HCEC 1CT (cell line): ENCODE data around the gene CNPPD1.
A peak's percentile ranks its signal among the peaks of the same experiment; 100 is the strongest.

Experiments used
- DNase-seq: peaks from one replicate; pipeline ENCODE4 v3.0.0-alpha.2; 2017

The CNPPD1 gene

DNA sequence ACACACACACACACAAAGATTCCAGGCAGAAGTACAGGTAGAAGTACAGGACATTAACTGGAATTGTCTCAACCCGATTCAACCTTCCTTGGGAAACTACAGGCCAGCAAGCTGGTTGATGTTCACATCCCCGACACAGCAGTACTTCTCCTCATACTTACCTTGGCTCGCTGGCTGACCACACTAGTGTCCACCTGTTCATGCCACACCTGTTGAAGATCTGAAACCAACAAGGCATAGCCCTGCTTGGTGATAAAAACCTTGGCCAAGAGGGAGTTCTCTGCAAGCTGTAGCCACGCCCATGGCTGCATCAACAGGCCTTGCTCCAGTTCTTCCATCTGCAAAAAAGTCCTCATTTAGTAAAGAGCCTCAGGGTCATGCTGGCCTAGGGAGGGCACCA lies 18.7 kb downstream of the CNPPD1 start:
- DNase-seq, result no peak

DNA sequence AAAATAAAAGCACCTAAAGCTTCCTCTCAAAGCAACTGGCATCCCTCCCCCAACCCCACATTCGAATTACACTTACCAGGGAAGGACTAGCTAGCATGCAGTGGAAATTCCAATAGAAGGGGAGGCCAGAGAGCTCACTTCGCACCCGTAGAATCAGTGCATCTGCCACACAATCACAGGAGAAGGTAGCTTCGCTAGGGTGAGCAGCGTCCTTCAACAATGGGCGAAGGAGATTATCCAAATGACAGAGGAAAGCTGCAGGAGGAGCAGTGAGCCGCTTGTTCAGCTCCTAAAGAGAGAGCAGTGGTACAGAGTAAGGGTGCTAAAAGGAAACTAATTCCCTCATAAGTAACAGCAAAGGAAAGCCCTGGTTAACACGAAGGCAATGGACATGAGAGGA lies 19.3 kb downstream of the CNPPD1 start:
- DNase-seq, result no peak

DNA sequence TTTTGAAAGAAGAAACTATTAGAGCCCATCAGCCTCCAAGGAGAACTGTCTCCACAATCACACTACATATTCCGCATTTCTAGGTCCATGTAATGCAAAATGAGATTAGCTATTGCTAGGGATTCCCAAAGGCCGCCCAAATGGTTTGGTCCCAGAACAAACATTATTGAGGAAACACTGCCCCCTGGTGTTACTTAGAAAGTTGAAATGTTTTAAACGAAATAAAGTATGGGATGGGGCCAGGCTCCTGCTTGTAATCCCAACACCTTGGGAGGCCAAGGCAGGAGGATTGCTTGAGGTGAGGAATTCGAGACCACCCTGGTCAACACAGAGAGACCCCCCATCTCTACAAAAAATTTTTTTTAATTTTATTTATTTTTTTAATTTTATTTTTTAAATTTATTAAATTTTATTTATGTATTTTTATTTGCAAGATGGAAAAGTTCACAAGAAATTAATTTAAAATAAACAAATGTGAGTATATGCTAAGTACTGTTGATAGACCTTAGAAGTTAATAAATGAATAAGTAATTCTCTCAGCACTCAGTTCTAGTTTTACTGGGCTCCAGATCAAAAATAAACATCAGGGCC lies 21.6 kb downstream of the CNPPD1 start:
- peak; percentile 68 for DNase-seq

DNA sequence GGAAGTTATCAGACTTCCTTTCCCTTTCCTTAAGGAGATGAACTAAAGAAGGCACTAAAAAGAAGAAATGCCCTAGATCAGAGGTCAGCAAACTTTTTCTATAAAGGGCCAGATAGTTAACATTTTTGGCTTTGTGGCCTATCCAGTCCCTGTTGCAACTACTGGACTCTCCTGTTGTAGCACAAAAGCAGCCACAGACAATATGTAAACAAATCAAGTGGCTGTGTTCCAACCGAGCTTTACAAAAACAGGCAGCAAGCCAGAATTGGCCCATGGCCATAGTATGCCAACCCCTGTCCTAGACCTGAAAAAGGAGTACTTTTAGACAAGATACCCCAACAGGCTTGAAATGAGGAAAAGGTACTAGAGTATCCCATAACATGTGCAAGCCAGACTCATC lies 27.1 kb downstream of the CNPPD1 start:
- peak; percentile 23 for DNase-seq

DNA sequence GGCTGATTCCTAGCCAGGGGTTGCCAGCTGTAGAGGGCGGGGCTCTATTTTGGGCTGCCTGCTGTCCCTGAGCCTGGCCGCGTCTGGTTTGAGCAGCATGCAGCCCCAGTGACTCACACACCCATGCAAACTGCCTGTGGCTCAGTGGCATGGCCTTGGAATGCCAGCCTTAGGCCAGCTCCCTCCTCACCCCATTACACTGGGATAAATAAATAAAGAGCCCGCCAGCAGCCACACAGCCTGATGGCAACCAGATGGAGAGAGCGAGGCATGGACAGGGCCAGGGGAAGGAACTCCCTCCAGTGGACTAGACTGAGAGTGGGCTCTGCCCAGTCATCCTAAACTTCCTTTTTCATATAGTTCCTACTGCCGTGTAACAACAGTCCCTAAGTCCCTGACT lies 34.4 kb downstream of the CNPPD1 start:
- DNase-seq, result peak; percentile 90

DNA sequence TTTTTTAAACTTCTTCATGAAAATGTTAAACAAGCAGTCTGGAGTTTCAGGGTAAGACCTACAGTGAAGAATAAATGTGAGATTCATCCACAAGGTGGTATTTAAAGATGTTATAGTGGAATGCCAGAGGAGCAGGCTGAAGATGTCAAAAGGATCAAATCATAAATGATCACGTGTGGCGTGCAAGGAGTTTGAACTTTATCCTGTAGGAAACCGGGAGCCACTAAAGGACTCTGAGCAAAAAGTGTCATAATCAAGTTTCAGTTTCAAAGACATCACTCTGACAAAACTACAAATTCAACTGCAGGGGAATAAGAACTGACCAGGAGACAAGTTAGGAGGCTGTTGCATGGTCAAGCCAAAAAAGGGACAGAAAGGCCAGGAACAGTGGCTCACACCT lies 36.0 kb downstream of the CNPPD1 start:
- DNase-seq, result no peak

DNA sequence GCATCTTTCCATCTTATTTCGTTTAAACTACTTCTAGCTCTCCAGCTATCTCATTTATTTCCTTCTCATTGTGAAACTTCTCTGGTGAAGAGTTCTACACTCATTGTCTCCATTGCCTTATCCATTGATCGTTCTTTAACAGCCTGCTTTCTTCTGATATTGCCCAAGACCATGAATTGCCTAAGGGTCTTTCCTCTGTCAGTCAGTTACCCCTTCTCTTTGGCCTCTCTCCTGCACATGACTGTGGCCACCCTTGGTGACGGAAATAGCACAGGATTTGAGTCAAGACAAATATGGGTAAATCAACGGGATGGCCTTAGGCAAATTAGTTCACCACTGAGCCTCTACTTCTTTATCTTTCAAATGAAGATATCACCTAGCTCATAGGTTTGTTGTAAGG lies 42.7 kb downstream of the CNPPD1 start:
- no peak for DNase-seq

DNA sequence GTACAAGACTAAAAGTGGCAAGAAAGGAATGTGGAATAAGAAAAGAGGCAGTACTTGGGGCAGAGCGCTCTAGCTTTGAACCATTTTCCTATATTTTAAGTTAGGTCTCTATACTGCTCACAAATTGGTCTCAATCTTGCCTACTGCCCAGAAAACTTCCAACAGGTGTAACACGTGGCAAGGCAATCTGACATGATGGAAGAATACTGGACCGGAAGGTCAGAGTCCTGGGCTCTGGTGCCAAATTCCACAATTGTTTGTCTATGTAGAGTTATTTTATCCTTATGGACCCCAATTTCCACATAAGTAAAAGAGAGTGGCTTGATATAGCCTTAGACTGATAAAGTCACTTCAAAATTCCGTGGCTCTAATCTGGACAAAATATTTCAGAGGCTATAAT lies 45.0 kb downstream of the CNPPD1 start:
- no peak for DNase-seq

DNA sequence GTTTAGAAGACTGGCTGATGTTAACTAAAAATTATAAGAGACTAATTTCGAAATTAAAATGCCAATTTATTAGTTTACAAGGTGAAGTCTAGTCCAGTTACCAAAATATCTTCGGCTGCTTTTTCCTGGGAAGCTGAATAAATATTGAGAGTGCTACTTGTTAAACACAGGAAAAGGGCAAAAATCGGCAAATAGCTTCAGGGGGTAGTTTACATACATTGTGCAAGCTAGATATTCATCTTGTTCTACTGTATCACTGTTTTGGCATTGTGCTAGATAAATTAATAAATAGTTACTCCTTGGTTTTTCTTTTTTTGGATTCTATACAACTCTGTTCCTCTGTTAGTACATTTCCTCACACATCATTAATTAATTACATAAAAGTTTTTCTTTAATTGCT lies 45.4 kb downstream of the CNPPD1 start:
- DNase-seq, result no peak

DNA sequence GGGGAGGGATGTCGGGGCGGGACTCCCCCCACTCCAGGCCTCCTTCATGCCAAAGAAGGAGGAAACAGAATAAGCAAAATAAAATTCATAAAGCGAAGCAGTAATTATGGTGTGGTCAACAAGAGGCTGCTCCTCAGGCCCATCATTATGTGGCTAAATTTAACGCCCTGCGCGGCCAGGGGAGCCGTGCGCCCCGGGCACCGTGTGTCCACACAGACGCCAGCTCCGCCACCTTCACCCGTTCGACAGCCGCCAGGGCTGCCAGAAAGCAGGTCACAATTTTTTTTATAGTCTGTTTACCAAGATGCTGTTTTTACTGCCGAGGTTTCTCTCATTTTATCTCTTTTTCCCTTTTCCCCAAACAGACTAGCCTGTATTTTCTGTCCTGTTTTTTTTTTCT lies 47.1 kb downstream of the CNPPD1 start:
- DNase-seq, result no peak

DNA sequence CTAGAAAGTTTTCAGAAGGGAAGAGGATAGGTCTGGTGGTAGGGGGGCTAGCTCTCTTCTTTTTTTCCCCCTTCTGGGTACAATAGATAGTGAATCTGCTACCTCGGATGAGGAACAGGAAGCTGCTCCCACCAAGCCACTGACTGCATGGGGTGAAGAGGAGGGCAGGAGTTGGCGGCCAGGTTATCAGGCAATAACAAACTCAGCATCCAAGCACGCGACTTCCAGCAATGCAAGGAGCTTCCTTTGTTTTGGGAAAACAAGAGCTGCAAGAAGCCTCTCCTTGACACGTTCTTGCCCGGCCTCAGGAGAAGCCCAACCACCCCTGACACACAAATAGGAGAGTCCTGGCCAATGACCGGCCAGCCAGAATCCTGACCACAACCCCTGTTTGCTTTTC lies 48.3 kb downstream of the CNPPD1 start:
- DNase-seq, result no peak

DNA sequence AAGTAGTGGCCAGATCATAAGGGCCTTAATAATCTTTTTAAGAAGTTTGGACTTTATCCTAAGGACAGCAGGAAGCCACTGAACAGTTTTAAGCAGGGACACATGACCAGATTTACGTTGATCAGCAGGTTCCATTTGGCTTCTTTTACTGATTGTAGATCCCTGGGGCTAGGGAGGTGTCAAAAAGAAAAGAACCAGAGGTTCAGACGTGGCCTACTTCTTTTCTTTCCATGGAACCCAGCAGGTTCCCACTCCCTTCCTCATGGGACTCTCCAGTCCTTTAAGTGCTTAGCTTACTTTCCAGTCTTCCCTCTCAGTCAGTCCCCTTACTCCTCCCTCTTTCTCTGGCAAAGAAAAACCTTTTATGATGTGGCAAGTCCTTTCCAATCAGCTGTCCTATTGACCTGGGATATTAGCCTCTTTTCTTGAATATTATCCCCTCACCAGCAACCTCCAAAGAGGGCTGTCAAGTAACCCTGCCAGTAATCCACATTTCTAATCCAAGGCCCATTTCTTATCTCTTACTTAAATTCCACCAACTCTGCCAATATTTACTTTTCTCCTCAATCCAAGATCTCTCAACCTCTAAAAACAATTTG lies 49.6 kb downstream of the CNPPD1 start:
- no peak for DNase-seq

DNA sequence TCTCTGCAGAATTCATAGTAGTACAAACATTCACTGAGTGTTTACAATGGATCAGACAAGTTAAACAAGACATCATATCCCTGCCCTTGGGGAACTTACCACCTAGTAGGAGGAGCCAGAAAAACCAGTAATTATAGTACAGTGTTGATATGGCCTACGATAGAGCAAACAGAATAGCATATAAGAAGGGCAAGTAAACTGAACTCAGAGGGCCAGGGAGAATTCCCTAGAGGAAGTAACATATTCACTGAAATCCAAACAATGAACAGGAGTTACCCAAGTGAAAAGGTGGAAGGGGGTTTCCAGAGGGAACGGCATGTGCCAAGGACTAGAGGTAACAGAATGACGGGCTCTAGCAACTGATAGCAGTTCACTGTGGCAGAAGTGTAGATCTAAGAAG lies 50.2 kb downstream of the CNPPD1 start:
- no peak for DNase-seq

DNA sequence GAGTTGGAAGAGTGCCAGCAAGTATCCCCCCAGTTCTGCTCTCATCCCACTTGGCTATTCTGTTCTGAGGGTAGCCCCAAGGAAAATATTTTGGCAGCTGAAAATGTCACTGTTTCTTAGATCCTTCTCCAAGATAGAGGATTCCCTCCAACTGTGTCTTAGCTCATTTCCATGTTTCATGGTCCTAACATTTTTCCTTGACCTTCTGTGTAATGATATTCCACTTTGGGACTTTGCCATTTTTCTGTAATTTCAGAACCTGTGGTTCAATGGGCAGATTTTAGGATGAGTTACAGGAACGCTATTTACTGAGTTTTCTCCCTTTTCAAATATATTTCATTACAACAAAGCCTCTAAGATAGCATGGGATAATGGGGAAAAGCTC lies 50.8 kb downstream of the CNPPD1 start:
- DNase-seq, result no peak

DNA sequence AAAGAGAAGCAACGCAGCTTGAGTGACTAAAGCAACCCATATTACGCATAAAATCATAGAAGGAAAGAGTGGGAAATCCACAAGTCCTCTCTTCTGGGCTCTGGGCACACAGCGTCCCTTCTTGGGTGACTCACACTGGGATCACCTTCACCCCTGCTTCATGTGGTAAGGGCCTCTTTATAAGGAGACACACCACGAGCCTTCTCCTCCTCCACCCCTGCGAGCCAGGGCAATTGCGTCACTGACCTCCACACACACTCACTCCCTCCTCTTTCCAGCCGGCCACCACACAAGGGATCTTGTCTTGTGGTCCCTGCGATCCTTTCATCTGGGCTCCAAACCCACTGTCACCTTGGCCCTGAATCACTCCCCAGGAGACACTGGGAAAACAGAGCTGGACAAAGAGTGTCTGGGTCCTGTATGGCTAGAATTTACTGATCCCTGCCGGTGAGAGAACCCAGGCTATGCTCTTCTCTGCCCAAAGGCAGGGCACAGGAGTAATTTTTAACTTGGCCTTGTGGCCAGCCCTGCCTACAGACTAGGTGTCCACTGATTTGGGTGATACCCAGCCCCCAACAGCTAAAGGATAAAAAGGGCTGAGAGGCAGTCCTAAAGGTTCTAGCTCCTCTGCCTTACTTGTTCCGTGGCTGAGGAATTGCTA lies 51.4 kb downstream of the CNPPD1 start:
- peak; percentile 99 for DNase-seq

DNA sequence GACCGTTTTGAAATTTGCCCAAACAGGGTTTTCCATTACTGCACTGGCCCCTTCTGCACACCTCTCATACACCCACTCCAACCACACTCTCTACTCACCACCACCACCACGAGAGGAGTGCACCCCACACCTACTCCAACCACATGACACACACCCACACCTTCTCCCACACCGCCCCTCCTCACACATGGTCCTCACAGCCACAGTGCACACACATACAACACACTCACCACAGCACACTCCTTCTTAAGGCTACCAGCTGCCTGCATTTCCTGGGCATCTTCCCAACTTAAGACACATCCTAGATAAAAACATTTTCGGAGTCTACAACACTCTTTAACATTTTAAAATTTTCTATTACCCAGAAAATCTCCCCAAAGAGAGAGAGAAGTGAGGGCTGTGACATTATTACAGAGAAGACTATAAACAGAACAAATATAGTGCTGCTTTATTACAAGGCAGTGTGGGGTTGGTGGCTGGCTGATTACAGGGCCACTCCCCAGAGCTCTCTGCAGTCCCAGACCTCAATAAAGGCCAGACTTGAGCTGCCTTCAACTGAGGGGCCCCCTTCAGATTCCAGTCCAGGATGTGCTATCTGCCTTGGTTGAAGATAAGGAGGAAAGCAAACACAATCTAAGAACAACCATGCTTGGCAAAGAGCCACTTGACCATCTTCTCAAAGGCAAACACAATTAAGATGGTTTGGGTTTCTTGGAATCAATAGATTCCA lies 52.2 kb downstream of the CNPPD1 start:
- DNase-seq, result peak; percentile 51

DNA sequence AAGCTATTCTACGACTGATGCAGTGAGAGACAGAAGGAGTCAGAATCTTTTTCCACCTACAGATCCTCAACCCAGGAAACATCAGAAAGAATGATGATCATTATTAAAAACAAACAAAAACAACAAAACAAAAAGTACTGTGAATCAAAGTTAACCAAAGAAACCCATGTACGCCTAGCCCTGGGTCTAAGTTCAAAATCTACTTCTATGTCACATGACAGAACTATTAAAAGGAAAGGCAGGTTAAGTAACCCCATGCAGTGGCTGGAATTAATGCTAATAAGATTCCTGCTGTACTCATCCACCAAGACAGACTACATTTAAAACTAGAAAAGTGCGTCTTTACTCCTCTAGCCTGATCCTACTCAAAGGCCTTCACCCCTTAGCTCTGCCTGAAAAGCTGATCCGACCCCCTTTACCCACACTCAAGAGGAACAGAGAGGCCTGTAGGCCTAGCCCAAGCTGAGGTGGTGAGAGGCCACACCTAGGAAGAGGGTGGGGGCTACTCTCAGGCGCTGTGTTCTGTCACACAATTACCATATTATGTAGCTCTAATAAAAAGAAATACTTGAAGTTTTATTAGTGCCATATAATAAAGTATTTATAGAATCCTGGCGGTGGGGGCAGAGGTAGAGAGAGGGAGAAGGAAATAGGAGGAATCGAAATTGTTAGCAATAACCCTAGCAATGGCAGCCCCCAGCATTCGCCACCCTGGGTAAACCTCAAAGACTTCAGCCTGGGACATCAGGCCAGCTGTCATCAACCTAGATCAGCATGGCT lies 53.2 kb downstream of the CNPPD1 start:
- DNase-seq, result no peak

DNA sequence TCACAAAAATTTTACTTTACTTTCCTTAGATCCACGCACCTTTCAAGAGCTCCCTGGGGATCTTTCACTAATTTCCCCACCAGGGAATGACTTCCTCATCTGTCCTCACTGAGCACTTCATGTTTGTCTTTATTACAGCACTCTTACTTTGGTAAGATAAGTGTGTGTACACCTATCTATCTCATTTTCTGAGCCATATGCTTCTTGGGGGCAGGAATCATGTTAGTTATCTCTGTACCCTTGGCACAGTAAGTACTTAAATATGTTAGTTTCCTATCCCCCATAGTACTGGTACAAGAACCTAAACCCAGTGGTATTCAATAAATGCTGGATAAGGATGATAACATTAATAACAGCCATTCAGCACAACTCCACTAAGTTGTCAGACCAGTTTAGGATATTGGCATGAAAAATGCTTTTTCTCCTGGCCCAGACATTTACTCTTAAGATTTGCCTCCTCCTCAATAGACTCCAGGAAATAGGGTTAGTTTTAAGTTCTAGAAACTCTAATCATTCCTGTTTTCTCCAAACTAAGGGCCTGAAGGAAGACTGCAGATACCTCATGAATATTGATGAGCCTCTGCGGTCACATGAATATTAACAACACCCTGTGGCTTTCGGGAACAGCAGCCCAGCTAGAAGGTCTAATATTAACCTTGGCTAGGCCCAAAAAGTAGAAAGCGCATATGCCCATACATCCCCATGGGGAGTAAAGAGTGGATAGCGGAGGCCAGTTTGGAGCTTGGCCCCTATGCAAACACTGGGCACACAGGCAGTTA lies 54.3 kb downstream of the CNPPD1 start:
- DNase-seq, result no peak
